Activated CD8-positive, alpha-beta memory T cell treated with anti-CD3 and anti-CD28 coated beads, Interleukin-2, amount 50 U/mL, for 24 hours (primary cell): Measurements from ENCODE around the gene VPS36.
"Not testable (repeated sequence)": the region's sequence is repeated elsewhere in the genome, so short reads cannot be mapped to it uniquely, and the experiment has no call there.

ENCODE experiments used
- DNase-seq: peaks from one replicate; pipeline ENCODE4 v3.0.0-alpha.2; 2020; ENCODE audit errors: extremely low read depth

The VPS36 gene

GRCh38 chr13:52446265-52446664 is 4.2 kb downstream of the VPS36 start:
- no peak for DNase-seq

- DNase-seq: no peak
These were observed 18.0 kb downstream of the VPS36 start for GRCh38 chr13:52432456-52432855.

GRCh38 chr13:52428295-52428694 is 22.1 kb downstream of the VPS36 start:
- DNase-seq: no peak

GRCh38 chr13:52421216-52421615 is 29.2 kb downstream of the VPS36 start:
- DNase-seq: no peak

- no peak for DNase-seq
These were observed 31.4 kb downstream of the VPS36 start for GRCh38 chr13:52419080-52419479.

GRCh38 chr13:52414963-52415362 is 35.5 kb downstream of the VPS36 start:
- no peak for DNase-seq

- no peak for DNase-seq
These were observed 36.4 kb downstream of the VPS36 start for GRCh38 chr13:52414051-52414450.

- no peak for DNase-seq
These were observed 38.3 kb downstream of the VPS36 start for GRCh38 chr13:52412128-52412527.

GRCh38 chr13:52411629-52412028 is 38.8 kb downstream of the VPS36 start:
- no peak for DNase-seq

GRCh38 chr13:52408071-52408658 is 42.3 kb downstream of the VPS36 start:
- not testable (repeated sequence) for DNase-seq

GRCh38 chr13:52407436-52407835 is 43.0 kb downstream of the VPS36 start:
- not testable (repeated sequence) for DNase-seq

- DNase-seq: no peak
These were observed 43.8 kb downstream of the VPS36 start for GRCh38 chr13:52406629-52407028.

GRCh38 chr13:52405767-52406494 is 44.5 kb downstream of the VPS36 start, which contains the start of gene THSD1:
TSS of gene THSD1 (minus strand) at chr13:52406172. CDS start at chr13:52402600, 3,572 bp downstream.
- DNase-seq: no peak

- no peak for DNase-seq
These were observed 45.1 kb downstream of the VPS36 start for GRCh38 chr13:52405369-52405766.

- DNase-seq: no peak
These were observed 50.7 kb downstream of the VPS36 start for GRCh38 chr13:52399708-52400107.

GRCh38 chr13:52399046-52399445 is 51.4 kb downstream of the VPS36 start:
- no peak for DNase-seq

- DNase-seq: no peak
These were observed 54.7 kb downstream of the VPS36 start for GRCh38 chr13:52395704-52396103.

- no peak for DNase-seq
These were observed 55.8 kb downstream of the VPS36 start for GRCh38 chr13:52394586-52394985.

GRCh38 chr13:52393572-52394357 is 56.7 kb downstream of the VPS36 start:
- DNase-seq: no peak

- DNase-seq: no peak
These were observed 62.7 kb downstream of the VPS36 start for GRCh38 chr13:52387721-52388120.

- DNase-seq: no peak
These were observed 64.6 kb downstream of the VPS36 start for GRCh38 chr13:52385870-52386269.

GRCh38 chr13:52383366-52383765 is 67.1 kb downstream of the VPS36 start:
- DNase-seq: no peak

GRCh38 chr13:52378312-52378711 is 72.1 kb downstream of the VPS36 start:
- DNase-seq: no peak
